Gastroesophageal sphincter (tissue), 4 donors: ENCODE measurements around the gene TRAF2. TPM values are rescaled to one million over a fixed set of nuclear protein-coding genes. Genes with fewer than 3 reads are reported as not detected.

ENCODE experiments used
- ATAC-seq: fragments of 150-250 bp; one replicate; pipeline ENCODE4 v1.9.1; 2016; ENCODE audit warnings: mild to moderate bottlenecking, moderate library complexity
- H3K27ac ChIP-seq, 4 donors: fragments of 200-600 bp; sonication (generic) in 3 of 4; 1 replicate in 3 of 4; 2 replicates in 1 of 4; pipeline ENCODE4 v1.5.1; 2016 to 2019
- H3K27me3 ChIP-seq: fragments of 200-600 bp; sonication (generic); one replicate; pipeline ENCODE4 v1.5.1; 2019
- H3K36me3 ChIP-seq, 2 donors: fragments of 200-600 bp; sonication (generic); one replicate each; pipeline ENCODE4 v1.5.1; 2019; ENCODE audit warnings: control low read depth in 1 of 2
- H3K4me1 ChIP-seq, 3 donors: fragments of 200-600 bp; sonication (generic); 1 replicate in 2 of 3; 2 replicates in 1 of 3; pipeline ENCODE4 v1.5.1; 2016 to 2019; ENCODE audit warnings: control low read depth in 2 of 3
- H3K4me3 ChIP-seq, 2 donors: fragments of 200-600 bp; sonication (generic); one replicate each; pipeline ENCODE4 v1.5.1; 2019; ENCODE audit warnings: mild to moderate bottlenecking in 1 of 2, moderate library complexity in 1 of 2
- H3K9me3 ChIP-seq, 3 donors: fragments of 200-600 bp; sonication (generic); one replicate each; pipeline ENCODE4 v1.5.1; 2017 to 2019; ENCODE audit warnings: control low read depth in 2 of 3
- CTCF ChIP-seq, 4 experiments: fragments of 200-600 bp in 2 of 4; fragments of 450-650 bp in 2 of 4; sonication (generic) in 1 of 4; IDR thresholded peaks; one replicate each; pipeline ENCODE4 v1.5.1; 2017 to 2019; ENCODE audit warnings: antibody characterized with exemption in 4 of 4, mild to moderate bottlenecking in 2 of 4, moderate library complexity in 2 of 4
- EP300 ChIP-seq: sonication (generic); formaldehyde crosslinking; IDR thresholded peaks from one replicate; pipeline ENCODE4 v1.6.1; 2017; ENCODE audit warnings: antibody characterized with exemption, mild to moderate bottlenecking
- POLR2A ChIP-seq, 2 donors: fragments of 450-650 bp; IDR thresholded peaks; one replicate each; pipeline ENCODE4 v1.6.1; 2017; ENCODE audit warnings: antibody characterized with exemption in 2 of 2, mild to moderate bottlenecking in 2 of 2, moderate library complexity in 1 of 2
- POLR2AphosphoS5 ChIP-seq: sonication (generic); formaldehyde crosslinking; IDR thresholded peaks from one replicate; pipeline ENCODE4 v1.6.1; 2017; ENCODE audit warnings: antibody characterized with exemption
- WGBS, 2 donors: methylation state at CpG; one replicate each; pipeline ENCODE4 v1.1.5; 2018; ENCODE audit warnings: low coverage in 1 of 2; 5-methylcytosine and 5-hydroxymethylcytosine counted together
- small RNA-seq, 4 donors: library from RNA; depleted of rRNA; stranded (forward); fragments of <200 nt; gene quantifications; one replicate each; pipeline ENCODE3, GENCODE V24; 2016
- total RNA-seq, 4 donors: library from RNA; depleted of rRNA; stranded (reverse); fragments of >200 nt; gene quantifications; one replicate each; pipeline ENCODE4 v1.1.0, GENCODE V29; 2016

TRAF2 gene
- total RNA-seq, 4 donors from 2014 or later, result 3.8 to 17.1 (median 11.1) TPM

GRCh38 chr9:136974817-136975535 lies 88.7 kb downstream of the TRAF2 start:
- no peaks in the 10 kb centered on the region for H3K9me3 ChIP-seq
- H3K27ac ChIP-seq, result peak overlapping the region in 3 of 4 donors; percentile 11 to 45 (median 20)
- 62% methylated on average over 5 of the region's 15 CpGs; no CpG with 5 or more reads in 1 of the 2 donors for WGBS, 2 donors
- H3K4me1 ChIP-seq, result peaks cover 0 to 40% (median 7%) of the 10 kb centered on the region in 3 donors
- TF ChIP-seq CTCF (IDR thresholded peaks at IDR 0.05), result no peak
- TF ChIP-seq POLR2A (IDR thresholded peaks at IDR 0.05), result no peak
- no peak for TF ChIP-seq POLR2AphosphoS5
- no peak for TF ChIP-seq EP300
- H3K27me3 ChIP-seq, result peaks cover 29% of the 10 kb centered on the region
- H3K4me3 ChIP-seq, result no peak overlapping the region
- no peaks in the 10 kb centered on the region for H3K36me3 ChIP-seq
- no peak for ATAC-seq

GRCh38 chr9:136975644-136976043 lies 89.3 kb downstream of the TRAF2 start:
- peak overlapping the region in 3 of 4 donors; percentile 11 to 45 (median 20) for H3K27ac ChIP-seq
- H3K4me3 ChIP-seq, result no peak overlapping the region
- H3K9me3 ChIP-seq, result no peaks in the 10 kb centered on the region
- peaks cover 22% of the 10 kb centered on the region for H3K27me3 ChIP-seq
- H3K4me1 ChIP-seq, result peaks cover 0 to 40% (median 7%) of the 10 kb centered on the region in 3 donors
- ATAC-seq, result no peak
- TF ChIP-seq POLR2AphosphoS5, result no peak
- TF ChIP-seq CTCF (IDR thresholded peaks at IDR 0.05), result no peak
- no peak for TF ChIP-seq POLR2A (IDR thresholded peaks at IDR 0.05)
- WGBS, 2 donors, result no CpG with 5 or more reads among the region's 14 CpGs
- H3K36me3 ChIP-seq, result no peaks in the 10 kb centered on the region

Small RNA genes lying within 50 kb of the gene (small RNA-seq; reads per million reads assigned to genes)
- gene MIR4479, result 0 reads per million in 4 donors

Other genes starting within 250 kb of the TRAF2 start
- gene EGFL7, start 223.6 kb upstream of the TRAF2 start, total RNA-seq, result 10 to 100 TPM; 38.8 to 81.0 (median 56.4) TPM
- 10 to 100 TPM; 28.8 to 43.6 (median 38.4) TPM for gene AGPAT2, start 199.1 kb upstream of the TRAF2 start, total RNA-seq
- 10 to 100 TPM in 2 of 4 donors, 1 to 10 TPM in 2; 7.8 to 24.4 (median 11.2) TPM for gene DIPK1B, start 173.9 kb upstream of the TRAF2 start, total RNA-seq
- 10 to 100 TPM in 2 of 4 donors, 1 to 10 TPM in 2; 3.9 to 16.5 (median 9.9) TPM for gene LCN10, start 143.6 kb upstream of the TRAF2 start, total RNA-seq
- gene LCN6, start 138.0 kb upstream of the TRAF2 start, total RNA-seq, result 10 to 100 TPM; 16.2 to 31.4 (median 22.7) TPM
- not detected for gene LCN8, start 128.3 kb upstream of the TRAF2 start, total RNA-seq
- not detected for gene LCN15, start 122.0 kb upstream of the TRAF2 start, total RNA-seq
- 10 to 100 TPM; 33.0 to 51.5 (median 40.4) TPM for gene TMEM141, start 95.2 kb upstream of the TRAF2 start, total RNA-seq
- gene CCDC183, start 90.2 kb upstream of the TRAF2 start, total RNA-seq, result 1 to 10 TPM in 3 of 4 donors, not detected in 1; 1.4 to 3.4 (median 2.0) TPM
- 100 to 1,000 TPM in 1 of 4 donors, 10 to 100 TPM in 3; 54.8 to 109 (median 71.2) TPM for gene RABL6, start 78.6 kb upstream of the TRAF2 start, total RNA-seq
- gene AJM1, start 44.0 kb upstream of the TRAF2 start, total RNA-seq, result 10 to 100 TPM in 1 of 4 donors, 1 to 10 TPM in 3; 2.5 to 10.9 (median 5.7) TPM
- 10 to 100 TPM; 33.7 to 63.5 (median 43.7) TPM for gene PHPT1, start 37.1 kb upstream of the TRAF2 start, total RNA-seq
- gene MAMDC4, start 34.2 kb upstream of the TRAF2 start, total RNA-seq, result 1 to 10 TPM; 1.0 to 2.2 (median 1.8) TPM
- 100 to 1,000 TPM; 283 to 353 (median 323) TPM for gene EDF1, start 20.2 kb upstream of the TRAF2 start, total RNA-seq
- 100 to 1,000 TPM; 171 to 310 (median 236) TPM for gene FBXW5, start 58.2 kb downstream of the TRAF2 start, total RNA-seq
- gene C8G, start 58.7 kb downstream of the TRAF2 start, total RNA-seq, result not detected
- gene LCN12, start 65.8 kb downstream of the TRAF2 start, total RNA-seq, result not detected
- gene PTGDS, start 91.0 kb downstream of the TRAF2 start, total RNA-seq, result 100 to 1,000 TPM in 1 of 4 donors, 10 to 100 TPM in 2, 1 to 10 TPM in 1; 7.4 to 132 (median 29.7) TPM
- under 1 TPM in 2 of 4 donors, not detected in 2; 0.40 TPM for gene LCNL1, start 96.5 kb downstream of the TRAF2 start, total RNA-seq
- gene PAXX, start 105.9 kb downstream of the TRAF2 start, total RNA-seq, result 10 to 100 TPM; 24.2 to 42.6 (median 36.1) TPM
- 1 to 10 TPM in 3 of 4 donors, under 1 TPM in 1; 0.81 to 5.4 (median 2.2) TPM for gene CLIC3, start 110.1 kb downstream of the TRAF2 start, total RNA-seq
- gene ABCA2, start 141.7 kb downstream of the TRAF2 start, total RNA-seq, result 10 to 100 TPM; 13.5 to 24.3 (median 19.3) TPM
- gene FUT7, start 145.6 kb downstream of the TRAF2 start, total RNA-seq, result under 1 TPM in 1 of 4 donors, not detected in 3; 0.20 TPM
- 10 to 100 TPM; 50.4 to 69.9 (median 59.5) TPM for gene NPDC1, start 159.7 kb downstream of the TRAF2 start, total RNA-seq
- gene ENTPD2, start 167.5 kb downstream of the TRAF2 start, total RNA-seq, result 1 to 10 TPM in 1 of 4 donors, under 1 TPM in 1, not detected in 2; 0.58 to 1.6 TPM
- gene SAPCD2, start 184.0 kb downstream of the TRAF2 start, total RNA-seq, result 1 to 10 TPM in 1 of 4 donors, under 1 TPM in 3; 0.13 to 1.3 (median 0.19) TPM
- gene UAP1L1, start 191.0 kb downstream of the TRAF2 start, total RNA-seq, result 1 to 10 TPM; 4.2 to 7.3 (median 6.0) TPM
- 10 to 100 TPM; 26.1 to 30.2 (median 29.3) TPM for gene MAN1B1, start 200.5 kb downstream of the TRAF2 start, total RNA-seq
- 100 to 1,000 TPM in 3 of 4 donors, 10 to 100 TPM in 1; 74.5 to 124 (median 111) TPM for gene DPP7, start 228.2 kb downstream of the TRAF2 start, total RNA-seq